ENCODE data around the gene MAP3K6.

The MAP3K6 gene

DNA sequence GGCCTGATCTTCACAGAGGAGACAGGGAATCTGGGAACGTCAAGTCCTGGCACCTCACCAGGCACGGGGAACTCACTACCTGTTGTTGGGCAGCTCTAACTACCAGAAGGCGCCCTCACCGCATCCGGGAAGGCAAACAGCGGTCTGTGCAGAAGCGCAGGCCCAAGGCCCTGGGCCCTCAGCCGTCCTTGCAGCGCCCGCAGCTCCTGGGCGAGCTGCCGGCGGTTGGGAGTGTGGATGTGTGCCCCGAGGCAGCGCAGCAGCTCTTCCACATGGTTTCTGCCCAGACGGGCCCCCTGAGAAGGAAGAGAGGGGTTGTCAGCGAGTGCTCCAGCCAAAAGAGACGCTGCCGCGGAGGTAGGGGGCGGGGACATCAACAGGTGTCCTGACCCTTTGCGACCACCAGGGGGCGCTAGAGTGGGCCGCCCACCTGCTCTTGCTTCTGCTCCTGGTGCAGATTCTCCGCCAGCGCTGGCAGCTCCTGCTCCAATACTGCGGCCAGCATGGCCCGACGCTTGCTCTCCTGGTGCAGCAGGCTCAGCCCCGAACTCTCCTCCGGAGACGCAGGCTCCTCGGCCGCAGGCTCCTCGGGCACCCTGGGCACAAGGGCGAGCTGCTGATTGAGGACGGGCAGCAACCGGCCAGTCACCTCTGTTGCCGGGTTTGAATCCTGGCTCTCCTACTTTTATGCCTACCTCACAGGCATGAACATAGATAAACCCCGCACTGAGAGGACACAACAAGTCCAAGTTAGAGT, 9.3 kb downstream of the MAP3K6 start:
- in situ Hi-C loops (cut with MboI; ENCODE audit: low sequenced_read_pairs): no loop called here

DNA sequence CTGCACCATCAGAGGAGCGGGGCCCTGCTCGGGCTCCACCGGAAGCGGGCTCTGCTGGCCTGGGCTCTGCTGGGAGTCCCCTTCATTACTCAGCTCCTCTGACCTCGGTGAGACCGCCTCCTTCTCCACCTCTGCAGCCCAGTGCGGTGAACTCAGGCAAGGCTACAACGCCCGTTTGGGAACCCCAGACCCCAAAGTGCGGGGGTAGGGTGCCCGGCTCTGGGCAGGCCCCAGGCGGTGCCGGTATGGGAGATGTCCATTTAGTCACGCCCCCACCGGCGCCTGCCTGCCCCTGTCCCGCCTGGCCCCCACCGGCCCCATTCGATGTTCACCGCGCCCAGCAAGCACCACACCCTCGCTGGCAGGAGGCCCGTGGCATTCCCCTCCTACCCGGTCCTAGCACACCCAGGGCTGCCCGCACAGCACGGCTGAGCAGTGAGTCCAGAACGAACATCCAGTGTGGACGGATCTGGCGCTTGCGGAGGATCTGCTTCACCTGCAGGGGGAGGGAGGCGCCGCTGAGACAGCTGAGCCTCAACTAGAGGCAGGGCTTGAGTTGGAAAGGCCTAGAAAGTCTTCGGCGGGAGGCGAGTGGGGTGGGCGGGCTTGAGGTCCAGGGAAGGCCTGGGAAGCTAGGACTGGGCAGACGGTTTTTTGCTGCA, 10.0 kb downstream of the MAP3K6 start:
- in situ Hi-C loops (cut with MboI; ENCODE audit: low sequenced_read_pairs): no loop called here

DNA sequence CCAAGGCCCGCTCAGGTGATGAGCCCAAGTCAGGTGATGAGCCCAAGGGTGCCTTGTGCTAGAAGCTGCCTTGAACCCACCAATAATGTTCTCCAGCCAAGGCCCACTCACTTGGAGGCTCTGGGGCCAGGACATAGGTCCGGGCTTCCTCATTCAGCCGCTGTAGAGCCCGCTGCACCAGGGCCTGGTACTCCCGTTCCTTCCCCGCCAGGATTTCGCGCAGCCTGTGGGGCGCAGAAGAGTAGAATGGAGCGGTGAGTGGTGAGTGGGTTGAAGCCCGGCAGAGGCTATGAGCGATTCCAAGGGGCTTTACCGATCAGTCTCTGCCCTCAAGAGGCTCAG, 10.5 kb downstream of the MAP3K6 start:
- in situ Hi-C loops (cut with MboI; ENCODE audit: low sequenced_read_pairs): no loop called here

DNA sequence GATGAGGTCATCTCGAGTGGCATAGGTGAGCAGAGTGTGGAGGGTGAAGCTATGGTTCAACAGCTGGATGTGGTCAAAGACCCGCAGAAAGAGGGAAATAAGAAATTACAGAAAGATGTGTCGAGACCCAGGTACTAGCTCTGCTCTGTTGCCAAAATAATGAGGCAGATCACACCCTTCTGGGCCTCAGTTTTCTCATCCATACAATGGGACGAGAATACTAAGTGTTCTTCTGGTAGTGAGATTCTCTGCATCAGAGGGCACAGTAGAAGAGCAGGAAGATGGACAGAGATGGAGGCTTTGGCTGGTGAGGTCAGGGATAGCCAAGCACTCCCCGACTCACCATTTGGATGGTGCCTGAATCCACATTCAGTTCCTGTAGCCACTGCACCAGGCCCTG, 11.1 kb downstream of the MAP3K6 start:
- in situ Hi-C loops (cut with MboI; ENCODE audit: low sequenced_read_pairs): no loop called here

DNA sequence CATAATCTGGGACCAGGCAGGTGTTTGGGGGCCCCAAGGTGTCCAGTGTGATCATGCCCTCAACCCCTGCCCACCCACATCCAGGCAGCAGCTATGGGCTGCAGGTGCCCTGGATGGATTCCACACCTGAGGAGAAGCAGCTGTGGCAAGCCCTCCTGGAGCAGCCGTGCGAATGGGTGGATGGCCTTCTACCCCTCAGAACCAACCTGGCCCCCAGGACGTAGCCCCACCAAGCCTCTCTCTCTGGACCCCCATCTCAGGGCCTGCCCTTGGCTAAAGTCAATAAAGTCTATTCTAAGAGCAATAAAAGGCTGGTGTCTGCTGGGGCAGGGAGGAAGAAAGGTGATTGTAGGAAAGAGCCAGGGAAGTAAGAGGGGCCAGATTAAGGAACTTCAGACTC, 13.1 kb downstream of the MAP3K6 start:
- in situ Hi-C loops (cut with MboI; ENCODE audit: low sequenced_read_pairs): no loop called here

DNA sequence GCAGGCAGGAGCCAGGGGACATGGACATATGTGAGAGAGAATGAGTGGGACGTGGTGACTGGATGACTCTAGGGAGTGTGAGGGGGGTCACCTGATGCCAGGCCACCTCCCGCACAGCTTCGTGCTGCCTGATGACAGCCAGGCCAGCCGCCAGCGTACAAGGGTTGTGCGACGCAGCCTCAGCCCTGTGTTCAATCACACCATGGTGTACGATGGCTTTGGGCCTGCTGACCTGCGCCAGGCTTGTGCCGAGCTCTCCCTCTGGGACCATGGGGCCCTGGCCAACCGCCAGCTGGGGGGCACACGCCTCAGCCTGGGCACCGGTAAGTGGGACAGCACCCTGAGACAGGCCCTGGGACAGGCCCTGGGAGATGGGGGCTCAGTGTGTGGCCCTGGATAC, 13.6 kb downstream of the MAP3K6 start:
- in situ Hi-C loops (cut with MboI; ENCODE audit: low sequenced_read_pairs): no loop called here

DNA sequence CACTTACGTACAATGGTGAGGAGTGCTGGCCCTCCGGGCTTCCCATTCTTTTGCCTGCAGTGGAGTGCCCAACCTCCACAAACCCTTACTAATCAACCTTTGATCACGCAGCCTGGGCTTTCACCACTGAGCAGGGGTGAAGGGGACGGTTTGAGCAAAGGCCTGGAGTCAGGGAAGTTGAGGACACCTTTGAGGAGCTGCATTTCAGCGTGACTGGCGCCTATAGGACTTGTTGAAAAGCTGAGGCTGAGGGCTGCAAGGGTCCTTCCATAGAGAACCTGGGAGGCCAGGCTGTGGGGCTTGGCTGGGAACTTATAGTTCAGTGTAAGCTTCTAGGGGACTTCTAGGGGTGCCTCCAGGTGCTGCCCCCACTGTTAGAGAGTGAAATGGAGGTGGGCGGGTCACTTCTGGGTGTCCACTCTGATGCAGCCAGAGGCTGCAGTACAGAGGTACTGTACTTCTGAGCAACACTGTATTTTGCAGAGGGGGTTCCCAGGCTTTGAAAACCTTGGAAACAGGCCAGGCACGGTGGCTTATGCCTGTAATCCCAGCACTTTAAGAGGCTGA, 15.1 kb downstream of the MAP3K6 start:
- in situ Hi-C loops (cut with MboI; ENCODE audit: low sequenced_read_pairs): no loop called here

DNA sequence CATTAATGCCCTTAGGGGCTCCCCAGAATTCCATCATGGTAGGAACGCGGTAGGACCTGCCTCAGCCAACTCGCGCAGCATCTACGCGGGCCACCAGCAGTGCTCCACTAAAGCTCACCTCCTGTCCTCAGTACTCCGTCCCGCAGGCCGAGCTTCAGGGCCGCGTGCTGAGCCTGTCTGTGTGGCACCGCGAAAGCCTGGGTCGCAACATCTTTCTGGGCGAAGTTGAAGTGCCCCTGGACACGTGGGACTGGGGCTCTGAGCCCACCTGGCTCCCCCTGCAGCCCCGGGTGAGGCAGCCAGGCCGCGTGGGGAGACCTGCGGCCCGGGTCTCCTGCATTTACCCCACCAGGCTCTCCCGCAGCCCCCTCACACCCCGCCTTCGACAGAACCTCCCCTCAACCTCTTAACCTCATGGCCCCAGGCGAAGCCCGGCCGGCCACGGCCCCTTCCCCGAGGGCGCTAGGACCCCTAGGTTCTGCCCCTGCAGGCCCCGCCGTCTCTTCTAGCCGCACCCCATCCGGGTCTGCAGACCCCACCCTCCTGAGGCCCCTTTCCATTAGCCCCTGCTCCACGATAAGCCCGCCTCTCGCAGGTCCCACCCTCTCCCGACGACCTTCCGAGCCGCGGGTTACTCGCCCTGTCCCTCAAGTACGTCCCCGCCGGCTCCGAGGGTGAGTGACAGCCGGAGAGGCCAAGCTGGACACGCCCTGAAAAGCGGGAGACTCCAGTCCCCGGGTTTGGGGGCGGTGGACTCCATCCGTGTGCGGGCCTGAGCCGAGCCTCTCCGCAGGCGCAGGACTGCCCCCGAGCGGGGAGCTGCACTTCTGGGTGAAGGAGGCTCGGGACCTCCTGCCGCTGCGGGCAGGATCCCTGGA, 15.9 kb downstream of the MAP3K6 start:
- in situ Hi-C loops (cut with MboI; ENCODE audit: low sequenced_read_pairs): no loop called here

DNA sequence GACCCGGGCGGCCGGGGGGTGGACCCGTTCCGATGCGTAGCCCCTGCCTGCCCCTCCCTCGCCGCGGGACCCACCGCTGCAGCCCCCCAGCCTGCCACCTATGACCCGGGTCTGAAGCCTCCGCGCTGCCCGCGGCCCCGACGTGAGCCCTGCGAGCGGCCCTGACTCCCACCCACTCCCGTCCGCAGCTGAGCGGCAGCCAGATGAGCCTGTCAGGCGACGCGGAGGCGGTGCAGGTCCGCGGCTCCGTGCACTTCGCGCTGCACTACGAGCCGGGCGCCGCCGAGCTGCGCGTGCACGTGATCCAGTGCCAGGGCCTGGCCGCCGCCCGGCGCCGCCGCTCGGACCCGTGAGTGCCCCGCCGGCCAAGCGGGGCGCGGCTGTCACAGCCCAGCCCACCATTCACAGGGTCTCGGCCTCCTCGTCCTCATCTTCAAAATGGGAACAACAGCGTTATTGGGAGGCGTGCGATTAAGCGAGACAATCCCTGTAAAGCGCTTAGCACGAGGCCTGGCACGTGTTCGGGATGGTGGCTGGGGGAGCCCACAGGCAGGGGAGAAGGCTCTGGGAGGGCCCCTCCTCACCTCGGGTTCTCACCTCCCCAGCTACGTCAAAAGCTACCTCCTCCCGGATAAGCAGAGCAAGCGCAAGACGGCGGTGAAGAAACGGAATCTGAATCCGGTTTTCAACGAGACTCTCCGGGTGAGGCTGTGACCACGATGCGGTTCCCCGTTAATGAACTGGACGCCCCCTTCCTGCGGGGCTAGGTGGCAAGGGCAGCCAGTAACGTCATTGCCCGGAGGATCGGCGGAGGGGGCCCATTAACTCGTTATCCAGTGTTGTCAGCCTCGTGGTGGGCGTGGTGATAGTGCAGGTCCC, 16.7 kb downstream of the MAP3K6 start:
- in situ Hi-C loops (cut with MboI; ENCODE audit: low sequenced_read_pairs): no loop called here

DNA sequence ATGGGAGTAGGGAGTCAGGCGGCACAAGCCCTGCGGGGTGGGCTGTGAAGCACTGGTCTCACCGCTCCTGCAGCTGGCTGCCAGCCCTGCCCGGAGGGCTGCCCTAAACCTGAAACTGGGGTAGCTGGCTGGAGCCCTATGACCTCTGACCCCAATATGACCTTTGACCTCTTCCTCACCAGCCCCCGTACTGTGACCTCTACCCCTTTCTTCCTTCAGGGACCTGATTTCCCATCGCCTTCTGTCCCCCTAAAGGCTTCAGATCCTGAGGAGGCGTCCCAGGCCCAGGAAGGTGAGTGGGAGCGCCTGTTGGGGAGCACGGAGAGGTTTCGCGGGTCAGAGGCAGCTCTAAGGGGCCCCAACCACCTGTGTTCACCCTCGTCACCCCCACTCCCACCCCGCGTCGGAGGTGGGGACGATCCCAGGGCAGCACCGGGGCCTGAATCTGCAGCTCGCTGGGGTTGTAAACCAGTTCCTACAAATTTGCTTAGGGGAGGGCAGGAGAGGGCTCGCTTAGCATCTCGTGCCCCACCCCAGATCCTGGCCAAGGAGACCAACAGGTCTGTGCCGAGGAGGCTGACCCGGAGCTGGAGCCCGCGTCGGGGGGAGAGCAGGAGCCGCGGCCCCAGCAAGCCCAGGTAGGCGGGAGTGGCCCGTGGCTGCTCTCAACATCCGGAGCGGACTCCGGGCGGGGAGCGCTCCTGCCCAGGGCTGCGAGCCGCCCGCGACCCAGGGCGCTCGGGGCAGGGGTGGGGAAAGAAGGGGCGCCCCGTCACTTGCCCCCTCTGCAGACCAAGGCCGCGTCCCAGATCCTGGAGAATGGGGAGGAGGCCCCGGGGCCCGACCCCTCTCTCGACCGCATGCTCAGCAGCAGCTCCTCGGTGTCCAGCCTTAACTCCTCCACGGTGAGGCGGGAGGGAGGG, 17.6 kb downstream of the MAP3K6 start:
- in situ Hi-C loops (cut with MboI; ENCODE audit: low sequenced_read_pairs): no loop called here

DNA sequence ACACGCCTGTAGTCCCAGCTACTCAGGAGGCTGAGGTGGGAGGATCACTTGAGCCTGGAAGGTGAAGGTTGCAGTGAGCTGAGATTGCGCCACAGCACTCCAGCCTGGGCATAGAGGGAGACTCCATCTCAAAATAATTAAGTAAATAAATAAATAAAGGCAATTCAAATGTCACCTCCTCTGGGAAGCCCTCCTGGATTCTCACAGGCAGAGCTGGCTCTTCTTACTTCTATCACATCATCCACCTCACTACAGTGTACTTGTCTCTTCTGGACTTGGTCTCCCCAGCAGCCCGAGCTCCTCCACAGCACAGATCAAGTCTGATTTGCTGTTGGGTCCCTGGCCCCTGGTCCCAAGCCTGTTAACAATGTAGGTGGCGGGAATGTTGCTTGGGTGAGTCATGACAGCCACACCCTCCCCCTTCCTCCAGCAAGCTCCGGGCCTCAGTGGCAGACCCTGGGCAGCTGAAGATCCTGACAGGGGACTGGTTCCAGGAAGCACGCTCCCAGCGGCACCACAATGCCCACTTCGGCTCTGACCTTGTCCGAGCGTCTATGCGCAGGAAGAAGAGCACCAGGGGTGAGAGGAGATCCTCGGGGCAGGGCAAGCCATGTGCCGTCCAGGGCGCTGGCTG, 19.7 kb downstream of the MAP3K6 start:
- in situ Hi-C loops (cut with MboI; ENCODE audit: low sequenced_read_pairs): no loop called here

DNA sequence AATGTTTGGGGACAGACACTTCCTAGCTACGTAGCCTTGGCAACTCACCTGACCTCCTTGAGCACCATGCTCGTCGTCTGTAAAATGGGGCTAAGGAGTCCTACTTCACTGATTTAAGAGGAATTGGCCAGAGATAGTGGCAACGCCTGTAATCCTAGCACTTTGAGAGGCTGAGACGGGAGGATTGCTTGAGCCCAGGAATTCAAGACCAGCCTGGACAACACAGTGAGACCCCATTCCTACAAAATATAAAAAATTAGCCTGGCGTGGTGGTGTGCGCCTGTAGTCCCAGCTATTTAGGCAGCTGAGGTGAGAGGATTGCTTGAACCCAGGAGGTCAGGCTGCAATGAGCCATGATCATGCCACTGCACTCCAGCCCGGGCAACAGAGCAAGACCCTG, 20.4 kb downstream of the MAP3K6 start:
- in situ Hi-C loops (cut with MboI; ENCODE audit: low sequenced_read_pairs): no loop called here

DNA sequence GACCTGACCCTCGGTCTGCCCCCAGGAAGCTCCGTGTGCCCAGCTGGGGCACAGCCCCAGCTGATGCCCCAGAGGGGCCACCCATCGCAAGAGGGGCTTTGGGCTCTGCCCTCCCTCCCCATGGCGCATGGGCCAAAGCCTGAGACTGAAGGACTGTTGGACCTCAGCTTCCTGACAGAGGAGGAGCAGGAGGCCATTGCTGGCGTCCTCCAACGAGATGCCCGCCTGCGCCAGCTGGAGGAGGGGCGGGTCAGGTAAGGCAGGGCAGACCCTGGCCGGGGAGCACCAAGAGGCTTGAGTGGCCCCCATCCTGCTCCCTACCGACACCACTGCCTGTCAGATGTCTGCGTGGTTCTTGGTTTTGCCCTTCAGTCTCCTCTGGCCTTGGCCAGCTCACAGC, 21.5 kb downstream of the MAP3K6 start:
- in situ Hi-C loops (cut with MboI; ENCODE audit: low sequenced_read_pairs): no loop called here

DNA sequence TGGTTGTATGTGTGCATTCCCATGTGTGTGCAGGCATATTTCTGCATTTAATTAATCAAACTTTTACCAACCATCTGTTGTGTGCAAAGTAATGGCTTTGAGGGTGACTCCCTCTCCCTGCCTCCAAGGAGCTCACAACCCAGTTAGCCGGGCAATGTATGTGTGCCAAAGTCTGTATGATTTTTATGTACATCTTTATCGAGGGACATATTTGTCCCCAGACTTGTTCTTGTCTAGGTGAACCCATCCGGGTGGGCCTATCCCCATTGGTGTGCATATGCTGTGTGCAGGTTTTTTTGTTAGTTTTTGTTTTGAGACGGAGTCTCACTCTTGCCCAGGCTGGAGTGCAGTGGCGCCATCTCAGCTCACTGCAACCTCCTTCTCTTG, 23.1 kb downstream of the MAP3K6 start:
- in situ Hi-C loops (cut with MboI; ENCODE audit: low sequenced_read_pairs): no loop called here

DNA sequence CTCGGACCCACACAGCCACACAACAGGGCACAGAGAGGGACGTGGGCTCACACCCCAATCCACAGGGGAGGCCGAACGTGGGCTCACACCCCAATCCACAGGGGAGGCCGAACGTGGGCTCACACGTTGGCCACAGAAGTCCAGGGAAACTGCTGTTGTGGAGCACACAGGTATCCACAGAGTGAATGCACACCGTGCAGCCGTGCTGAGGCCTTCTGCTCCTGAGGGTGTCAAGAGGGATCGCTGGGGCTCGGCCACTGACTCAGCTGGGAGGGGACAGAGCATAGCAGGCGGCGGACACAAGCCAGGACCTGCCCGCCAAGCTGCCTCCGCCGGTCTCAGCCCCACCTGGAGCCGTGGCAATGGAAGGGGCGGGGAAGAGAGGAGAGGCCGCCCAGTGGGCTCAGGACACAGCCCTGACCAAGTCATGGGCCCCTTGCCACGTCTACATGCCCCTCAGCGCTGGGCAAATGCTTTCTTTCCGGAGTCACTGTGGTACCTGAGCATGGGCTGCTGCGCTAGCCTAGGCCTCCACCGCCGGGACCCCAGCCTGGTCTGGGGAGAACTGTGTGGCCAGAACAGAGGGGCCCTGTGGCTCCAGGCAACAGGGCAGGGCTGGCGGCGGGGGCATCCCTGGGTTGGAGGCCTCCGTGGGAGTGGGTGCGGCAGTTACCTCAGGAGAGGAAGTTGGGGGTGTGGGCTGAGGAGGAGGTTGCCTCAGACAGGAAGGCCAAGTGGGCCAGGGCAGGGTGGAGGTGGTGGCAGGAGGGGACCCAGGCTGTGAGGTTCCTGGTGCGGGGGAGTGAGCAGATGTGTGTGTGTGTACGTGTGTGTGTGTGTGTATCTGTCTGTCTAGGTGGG, 23.8 kb downstream of the MAP3K6 start:
- in situ Hi-C loops (cut with MboI; ENCODE audit: low sequenced_read_pairs): no loop called here

DNA sequence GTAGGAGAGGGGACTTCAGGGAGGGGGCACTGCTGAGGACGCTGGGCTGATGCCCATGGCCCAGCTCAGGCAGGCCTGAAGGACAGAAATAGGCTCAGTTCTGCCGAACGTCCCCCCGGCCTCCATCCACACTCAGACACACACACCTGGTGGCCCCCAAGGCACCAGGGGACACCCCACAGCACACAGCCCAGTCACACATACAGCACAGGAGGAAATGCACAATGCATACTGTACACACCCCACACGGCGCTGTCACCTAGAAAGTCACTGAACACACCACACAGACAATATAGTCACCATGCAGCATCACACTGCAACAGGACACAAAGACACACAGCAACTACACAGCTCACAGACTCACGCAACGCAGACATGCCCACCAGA, 24.4 kb downstream of the MAP3K6 start:
- in situ Hi-C loops (cut with MboI; ENCODE audit: low sequenced_read_pairs): no loop called here

DNA sequence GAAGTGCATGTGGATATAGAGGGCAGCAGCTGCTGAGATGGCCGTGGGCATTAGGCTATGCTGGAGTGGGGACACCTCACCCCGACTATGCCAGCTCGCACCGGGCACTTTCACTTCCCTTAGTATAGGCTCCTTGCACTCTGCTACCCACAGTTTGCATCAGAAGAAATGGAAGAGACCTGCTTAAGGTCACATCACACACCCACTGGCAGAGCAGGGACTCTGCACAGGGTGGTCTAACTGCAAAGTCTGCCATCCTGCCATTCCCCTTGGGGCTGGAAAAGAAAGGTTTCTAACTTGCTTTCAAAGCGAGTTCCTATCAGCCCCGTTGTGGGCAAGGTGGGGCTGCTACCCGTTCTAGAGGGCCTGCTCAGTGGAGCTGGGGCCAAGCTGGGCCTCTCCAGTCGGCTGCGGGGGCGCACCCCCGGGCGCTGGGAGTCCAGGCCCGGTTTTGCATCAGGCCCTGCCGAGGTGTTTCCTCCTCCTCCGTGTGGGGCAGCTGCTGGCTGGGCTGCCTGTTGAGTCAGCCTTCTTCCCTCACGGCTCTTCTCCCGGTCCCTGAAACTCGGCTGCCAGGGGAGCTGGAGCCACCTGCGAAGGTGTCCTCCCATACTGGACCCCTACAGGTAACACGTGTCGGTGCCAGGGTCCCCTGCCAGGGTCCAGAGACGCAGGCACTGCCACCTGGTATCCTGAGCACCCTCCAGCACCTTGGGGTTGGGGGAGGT, 25.1 kb downstream of the MAP3K6 start, which contains the start of gene SYTL1:
Gene SYTL1 (plus strand): TSS at position 498 of the 728 bp plus-strand sequence. CDS start 3,313 bp downstream, outside the sequence.
- in situ Hi-C loops (cut with MboI; ENCODE audit: low sequenced_read_pairs): no loop called here

Data from HL-60/S4 treated with phorbol 12-myristate 13-acetate at 8.2 ng/mL for 4 days and 3 days (cell line).